Sigmoid colon (tissue), 4 donors: ENCODE results near the gene NUP188.

Source experiments
- EP300 ChIP-seq, 4 donors: sonication (generic); formaldehyde crosslinking; IDR thresholded peaks; one replicate each; pipeline ENCODE4 v1.6.1; 2017; ENCODE audit warnings: antibody characterized with exemption in 4 of 4
- POLR2A ChIP-seq, 2 donors: fragments of 450-650 bp; IDR thresholded peaks; one replicate each; pipeline ENCODE4 v1.6.1; 2016; ENCODE audit warnings: antibody characterized with exemption in 2 of 2, mild to moderate bottlenecking in 2 of 2, moderate library complexity in 2 of 2
- POLR2AphosphoS5 ChIP-seq, 4 donors: sonication (generic); formaldehyde crosslinking; IDR thresholded peaks; one replicate each; pipeline ENCODE4 v1.6.1; 2017; ENCODE audit warnings: antibody characterized with exemption in 4 of 4
- TF ChIP-seq, protein P1 (sequence below), 4 experiments: fragments of 450-650 bp in 3 of 4; fragments of 200-600 bp in 1 of 4; IDR thresholded peaks; one replicate each; pipeline ENCODE4 v1.5.1; 2016 to 2019; ENCODE audit warnings: antibody characterized with exemption in 4 of 4, mild to moderate bottlenecking in 3 of 4, moderate library complexity in 2 of 4

DNA sequence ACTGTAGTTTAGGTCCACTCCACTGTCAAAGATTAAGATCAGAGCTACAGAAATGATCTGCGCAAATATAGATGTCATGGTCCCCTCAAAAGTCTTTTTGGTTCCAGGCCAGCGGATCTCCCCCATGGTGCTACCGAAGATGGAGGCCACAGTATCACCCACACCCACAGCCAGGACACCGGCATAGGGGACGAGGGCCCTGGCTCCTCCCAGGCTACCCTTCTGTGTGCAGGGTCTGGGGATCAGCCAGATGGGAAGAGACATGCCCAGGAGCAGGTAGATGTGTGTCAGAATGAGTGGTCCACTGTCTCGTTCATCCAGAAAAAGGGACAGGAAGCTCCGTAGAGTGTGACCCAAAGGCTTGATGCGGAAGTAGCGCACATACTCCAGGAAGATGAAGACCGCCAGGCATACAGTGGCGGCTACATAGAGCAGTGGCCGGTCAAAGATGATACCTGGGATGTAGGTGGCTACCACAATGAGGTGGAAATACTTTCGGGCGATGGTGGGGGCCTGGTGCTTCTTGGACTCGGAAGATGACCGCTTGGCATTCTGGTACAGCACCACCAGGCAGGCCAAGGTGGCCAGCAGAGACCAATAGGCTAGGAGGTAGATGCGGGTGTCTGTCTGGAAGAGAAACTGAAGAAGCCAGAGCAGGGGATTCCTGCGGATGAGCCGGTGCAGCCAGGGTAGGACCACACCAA is 1.5 kb upstream of the NUP188 start:
- TF ChIP-seq, protein P1, sequence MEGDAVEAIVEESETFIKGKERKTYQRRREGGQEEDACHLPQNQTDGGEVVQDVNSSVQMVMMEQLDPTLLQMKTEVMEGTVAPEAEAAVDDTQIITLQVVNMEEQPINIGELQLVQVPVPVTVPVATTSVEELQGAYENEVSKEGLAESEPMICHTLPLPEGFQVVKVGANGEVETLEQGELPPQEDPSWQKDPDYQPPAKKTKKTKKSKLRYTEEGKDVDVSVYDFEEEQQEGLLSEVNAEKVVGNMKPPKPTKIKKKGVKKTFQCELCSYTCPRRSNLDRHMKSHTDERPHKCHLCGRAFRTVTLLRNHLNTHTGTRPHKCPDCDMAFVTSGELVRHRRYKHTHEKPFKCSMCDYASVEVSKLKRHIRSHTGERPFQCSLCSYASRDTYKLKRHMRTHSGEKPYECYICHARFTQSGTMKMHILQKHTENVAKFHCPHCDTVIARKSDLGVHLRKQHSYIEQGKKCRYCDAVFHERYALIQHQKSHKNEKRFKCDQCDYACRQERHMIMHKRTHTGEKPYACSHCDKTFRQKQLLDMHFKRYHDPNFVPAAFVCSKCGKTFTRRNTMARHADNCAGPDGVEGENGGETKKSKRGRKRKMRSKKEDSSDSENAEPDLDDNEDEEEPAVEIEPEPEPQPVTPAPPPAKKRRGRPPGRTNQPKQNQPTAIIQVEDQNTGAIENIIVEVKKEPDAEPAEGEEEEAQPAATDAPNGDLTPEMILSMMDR (IDR thresholded peaks at IDR 0.05), result no peak
- TF ChIP-seq POLR2A (IDR thresholded peaks at IDR 0.05) (no peak), EP300 (IDR thresholded peaks at IDR 0.05) (no peak), POLR2AphosphoS5 (IDR thresholded peaks at IDR 0.05) (no peak)
